ENCODE measurements around the gene EMSY. TPM values are rescaled to one million over a fixed set of nuclear protein-coding genes. Genes with fewer than 3 reads are reported as not detected.
A peak's percentile ranks its signal among the peaks of the same experiment; 100 is the strongest.
"Not testable (repeated sequence)": the region's sequence is repeated elsewhere in the genome, so short reads cannot be mapped to it uniquely, and the experiment has no call there.

EMSY gene
- 10 to 100 TPM; 35.7 to 79.6 (median 43.8) TPM for total RNA-seq

- H3K4me3 ChIP-seq = peak within 1 kb of the TSS; percentile 76 to 99 (median 94)
- DNase-seq = peak; percentile 96
- intact Hi-C loops (cut with DNase I; ENCODE audit: low total_unique reads) (loop anchor here (10.0 kb wide), 1 partner anchor 1060 kb away; no protein-coding TSS in a partner anchor), in situ Hi-C loops (cut with MboI; ENCODE audit: low pct_ligation_motif_present in 1 of 4, low pct_unique_long_range_greater_than_20kb in 1 of 4, low sequenced_read_pairs in 3 of 4) (no loop called here)
- 0 to 1% methylated on average over 17 to 51 of the region's 53 CpGs for WGBS, 2 donors (ENCODE audit: low coverage in 1 of 2)
- TF ChIP-seq CTCF (IDR thresholded peaks at IDR 0.05) = peak in 1 of 5 experiments; percentile 9
- no peak for TF ChIP-seq EP300 (IDR thresholded peaks at IDR 0.05; ENCODE audit: low read depth)
- TF ChIP-seq POLR2AphosphoS5 (IDR thresholded peaks at IDR 0.05) = peak; percentile 99 to 100 (median 100)
- peak; percentile 99 for TF ChIP-seq POLR2A (IDR thresholded peaks at IDR 0.05)
- H3K9me3 ChIP-seq = no peaks in the 10 kb centered on the region
- H3K27me3 ChIP-seq = no peaks in the 10 kb centered on the region
- peaks cover 6 to 26% (median 17%) of the 10 kb centered on the region in 4 donors for H3K4me1 ChIP-seq
- H3K27ac ChIP-seq = peak within 1 kb of the TSS; percentile 93 to 97 (median 94)
- H3K36me3 ChIP-seq = peaks cover 0 to 14% (median 0%) of the 10 kb centered on the region in 4 donors
Observed at GRCh38 chr11:76444384-76445120, at the start of gene EMSY. EMSY (plus strand) TSS chr11:76445018; CDS start chr11:76446939, 1,921 bp downstream.

GRCh38 chr11:76395296-76395695 is 49.5 kb upstream of the EMSY start:
- Histone ChIP-seq H3K4me3 (no peak overlapping the region), H3K27me3 (no peaks in the 10 kb centered on the region), H3K9me3 (no peaks in the 10 kb centered on the region), H3K4me1 (peaks cover 0 to 5% (median 0%) of the 10 kb centered on the region in 4 donors), H3K27ac (no peak overlapping the region), H3K36me3 (no peaks in the 10 kb centered on the region)
- intact Hi-C loops (cut with DNase I; ENCODE audit: low total_unique reads) (no loop called here), in situ Hi-C loops (cut with MboI; ENCODE audit: low pct_ligation_motif_present in 1 of 4, low pct_unique_long_range_greater_than_20kb in 1 of 4, low sequenced_read_pairs in 3 of 4) (no loop called here)
- TF ChIP-seq CTCF (IDR thresholded peaks at IDR 0.05) = no peak
- TF ChIP-seq POLR2A (IDR thresholded peaks at IDR 0.05) = no peak
- TF ChIP-seq EP300 (IDR thresholded peaks at IDR 0.05; ENCODE audit: low read depth) = no peak
- no peak for TF ChIP-seq POLR2AphosphoS5 (IDR thresholded peaks at IDR 0.05)
- 78 to 100% methylated on average over 1 of the region's 1 CpG for WGBS, 2 donors (ENCODE audit: low coverage in 1 of 2)
- DNase-seq = no peak

GRCh38 chr11:76397383-76397782 is 47.4 kb upstream of the EMSY start:
- Histone ChIP-seq H3K27me3 (no peaks in the 10 kb centered on the region), H3K4me1 (no peaks in the 10 kb centered on the region), H3K36me3 (no peaks in the 10 kb centered on the region), H3K9me3 (no peaks in the 10 kb centered on the region), H3K27ac (no peak overlapping the region), H3K4me3 (no peak overlapping the region)
- TF ChIP-seq POLR2A (IDR thresholded peaks at IDR 0.05) (no peak), CTCF (IDR thresholded peaks at IDR 0.05) (no peak), POLR2AphosphoS5 (IDR thresholded peaks at IDR 0.05) (no peak), EP300 (IDR thresholded peaks at IDR 0.05; ENCODE audit: low read depth) (no peak)
- 87 to 91% methylated on average over 3 of the region's 3 CpGs for WGBS, 2 donors (ENCODE audit: low coverage in 1 of 2)
- intact Hi-C loops (cut with DNase I; ENCODE audit: low total_unique reads) (no loop called here), in situ Hi-C loops (cut with MboI; ENCODE audit: low pct_ligation_motif_present in 1 of 4, low pct_unique_long_range_greater_than_20kb in 1 of 4, low sequenced_read_pairs in 3 of 4) (no loop called here)
- no peak for DNase-seq

GRCh38 chr11:76400967-76401366 is 43.9 kb upstream of the EMSY start:
- no peak for DNase-seq
- Histone ChIP-seq H3K36me3 (no peaks in the 10 kb centered on the region), H3K9me3 (no peaks in the 10 kb centered on the region), H3K27ac (no peak overlapping the region), H3K4me1 (no peaks in the 10 kb centered on the region), H3K27me3 (no peaks in the 10 kb centered on the region), H3K4me3 (no peak overlapping the region)
- intact Hi-C loops (cut with DNase I; ENCODE audit: low total_unique reads) = no loop called here
- 88 to 100% methylated on average over 1 of the region's 1 CpG for WGBS, 2 donors (ENCODE audit: low coverage in 1 of 2)
- in situ Hi-C loops (cut with MboI; ENCODE audit: low pct_ligation_motif_present in 1 of 4, low pct_unique_long_range_greater_than_20kb in 1 of 4, low sequenced_read_pairs in 3 of 4) = no loop called here
- no peak for TF ChIP-seq POLR2A (IDR thresholded peaks at IDR 0.05)
- no peak for TF ChIP-seq POLR2AphosphoS5 (IDR thresholded peaks at IDR 0.05)
- TF ChIP-seq CTCF (IDR thresholded peaks at IDR 0.05) = no peak
- TF ChIP-seq EP300 (IDR thresholded peaks at IDR 0.05; ENCODE audit: low read depth) = no peak

- H3K4me3 ChIP-seq; H3K4me1 ChIP-seq; H3K27ac ChIP-seq; in situ Hi-C loops (cut with MboI; ENCODE audit: low pct_ligation_motif_present in 1 of 4, low pct_unique_long_range_greater_than_20kb in 1 of 4, low sequenced_read_pairs in 3 of 4); intact Hi-C loops (cut with DNase I; ENCODE audit: low total_unique reads); H3K9me3 ChIP-seq; H3K36me3 ChIP-seq; H3K27me3 ChIP-seq; DNase-seq: not testable (repeated sequence)
- 87 to 93% methylated on average over 3 to 8 of the region's 8 CpGs for WGBS, 2 donors (ENCODE audit: low coverage in 1 of 2)
Observed at GRCh38 chr11:76401484-76401883, 43.3 kb upstream of the EMSY start.
